Kidney (tissue), 14 donors: ENCODE results near the gene SERPINA6. TPM values are rescaled to one million over a fixed set of nuclear protein-coding genes. Genes with fewer than 3 reads are reported as not detected.
"Not testable (repeated sequence)": the region's sequence is repeated elsewhere in the genome, so short reads cannot be mapped to it uniquely, and the experiment has no call there.

Source experiments
- DNase-seq, 5 donors: peaks; one replicate each; pipeline ENCODE4 v3.0.0-alpha.2; 2013 to 2020
- FAIRE-seq: peaks from 2 replicates; lab custom pipeline; 2012; peaks lifted over from hg19 to GRCh38; lab: Jason Lieb, UNC
- H3K27ac ChIP-seq, 2 donors: one replicate each; pipeline ENCODE4 v1.7.0; 2013; ENCODE audit warnings: low read depth in 2 of 2, low read length in 2 of 2, inconsistent platforms in 1 of 2
- H3K27me3 ChIP-seq: one replicate; pipeline ENCODE4 v1.7.1; 2013; ENCODE audit warnings: low read length, inconsistent platforms; ENCODE audit not compliant: control insufficient read depth, insufficient read depth
- H3K36me3 ChIP-seq, 3 donors: one replicate each; pipeline versions ENCODE4 v1.7.0 to v1.7.1; 2013; ENCODE audit warnings: low read length in 3 of 3, control low read depth in 1 of 3, inconsistent platforms in 1 of 3; ENCODE audit not compliant: insufficient read depth in 3 of 3, control insufficient read depth in 2 of 3
- H3K4me1 ChIP-seq, 3 donors: one replicate each; pipeline versions ENCODE4 v1.7.0 to v1.7.1; 2013; ENCODE audit warnings: low read length in 3 of 3, inconsistent platforms in 1 of 3, low read depth in 1 of 3; ENCODE audit not compliant: control insufficient read depth in 2 of 3, insufficient read depth in 2 of 3
- H3K4me3 ChIP-seq, 3 donors: one replicate each; pipeline versions ENCODE4 v1.7.0 to v1.8.1; 2013; ENCODE audit warnings: low read length in 3 of 3, control low read depth in 1 of 3, inconsistent platforms in 1 of 3
- H3K9ac ChIP-seq, 3 donors: one replicate each; pipeline versions ENCODE4 v1.7.0 to v1.7.1; 2013; ENCODE audit warnings: low read length in 3 of 3, control low read depth in 1 of 3, inconsistent platforms in 1 of 3
- H3K9me3 ChIP-seq, 3 donors: one replicate each; pipeline versions ENCODE4 v1.7.0 to v1.7.1; 2013; ENCODE audit warnings: low read length in 3 of 3, control low read depth in 1 of 3, inconsistent platforms in 1 of 3; ENCODE audit not compliant: control insufficient read depth in 2 of 3, insufficient read depth in 1 of 3
- CTCF ChIP-seq: IDR thresholded peaks from 3 replicates; pipeline ENCODE4 v1.5.1; 2012; ENCODE audit warnings: mild to moderate bottlenecking, moderate library complexity, borderline replicate concordance; ENCODE audit not compliant: insufficient read depth; ENCODE audit errors: extremely low read depth
- intact Hi-C: fragments of 100-400 bp; cut with DNase I; formaldehyde crosslinking; loops from one replicate; pipeline ENCODE4 v1.11.1; 2022
- polyA plus RNA-seq: library from polyadenylated mRNA; stranded (reverse); fragments of 350-450 nt; fragmentation: Illumina TruSeq; extraction: RNeasy Lipid Tissue Mini Kit (QIAGEN cat#74804); gene quantifications from one replicate; pipeline ENCODE4 v1.2.3, GENCODE V29; 2014; ENCODE audit warnings: low read depth, low replicate concordance; ENCODE audit not compliant: insufficient read depth
- total RNA-seq: library from RNA; stranded (reverse); fragmentation: NEBNext Ultra II Directional; extraction: Animal tissue kit (Norgen Biotek cat#: 25700); gene quantifications from one replicate; pipeline ENCODE4 v1.2.1, GENCODE V29; 2021
- donor health status: control.
- donor health status: control.
- donor health status: control.
- donor health status: control.
- donor health status: control.
- donor health status: DM: yes; HTN: yes; CAD: no.
- donor health status: Normal renal cell carcinoma (clear cell type).

SERPINA6 gene
- total and polyA plus RNA-seq, 2 donors from 2014 or later, result 1.7 to 12.9 TPM

GRCh38 chr14:94269156-94269555 lies 54.0 kb downstream of the SERPINA6 start:
- FAIRE-seq (no peak), DNase-seq (no peak)
- Histone ChIP-seq H3K9ac (no peak overlapping the region), H3K27ac (no peak overlapping the region), H3K27me3 (no peaks in the 10 kb centered on the region), H3K4me3 (no peak overlapping the region), H3K4me1 (no peaks in the 10 kb centered on the region), H3K9me3 (no peaks in the 10 kb centered on the region), H3K36me3 (no peaks in the 10 kb centered on the region)
- TF ChIP-seq CTCF, result no peak
- intact Hi-C loops, result no loop called here

GRCh38 chr14:94268582-94268981 lies 54.6 kb downstream of the SERPINA6 start:
- intact Hi-C loops, H3K9ac ChIP-seq, H3K27me3 ChIP-seq, H3K27ac ChIP-seq, H3K36me3 ChIP-seq, FAIRE-seq, H3K4me3 ChIP-seq, DNase-seq, H3K9me3 ChIP-seq, H3K4me1 ChIP-seq: not testable (repeated sequence)

GRCh38 chr14:94267352-94267751 lies 55.8 kb downstream of the SERPINA6 start:
- intact Hi-C loops, result no loop called here
- no peak for FAIRE-seq
- no peaks in the 10 kb centered on the region for H3K27me3 ChIP-seq

GRCh38 chr14:94264195-94264594 lies 58.9 kb downstream of the SERPINA6 start:
- H3K4me1 ChIP-seq, DNase-seq, H3K36me3 ChIP-seq, H3K9ac ChIP-seq, H3K27me3 ChIP-seq, H3K27ac ChIP-seq, H3K4me3 ChIP-seq, FAIRE-seq, intact Hi-C loops, H3K9me3 ChIP-seq: not testable (repeated sequence)

More at GRCh38 chr14:94267352-94267751, 55.8 kb downstream of the SERPINA6 start:
- Histone ChIP-seq H3K9ac (no peak overlapping the region), H3K36me3 (no peaks in the 10 kb centered on the region), H3K27ac (no peak overlapping the region), H3K4me3 (no peak overlapping the region), H3K4me1 (no peaks in the 10 kb centered on the region), H3K9me3 (peaks cover 0 to 3% (median 0%) of the 10 kb centered on the region in 3 donors)
- DNase-seq, result no peak
- TF ChIP-seq CTCF, result no peak

Other genes starting within 250 kb of the SERPINA6 start
- 193 TPM for gene DDX24, start 242.1 kb downstream of the SERPINA6 start, total RNA-seq
- gene DDX24, start 242.1 kb downstream of the SERPINA6 start, polyA plus RNA-seq, result 139 TPM
- 22.5 TPM for gene IFI27L1, start 242.0 kb downstream of the SERPINA6 start, total RNA-seq
- gene IFI27L1, start 242.0 kb downstream of the SERPINA6 start, polyA plus RNA-seq, result 30.6 TPM
- 143 TPM for gene IFI27, start 212.6 kb downstream of the SERPINA6 start, total RNA-seq
- 356 TPM for gene IFI27, start 212.6 kb downstream of the SERPINA6 start, polyA plus RNA-seq
- gene IFI27L2, start 193.7 kb downstream of the SERPINA6 start, total RNA-seq, result 28.2 TPM
- 223 TPM for gene IFI27L2, start 193.7 kb downstream of the SERPINA6 start, polyA plus RNA-seq
- 0.47 TPM for gene PPP4R4, start 149.0 kb downstream of the SERPINA6 start, total RNA-seq
- not detected for gene PPP4R4, start 149.0 kb downstream of the SERPINA6 start, polyA plus RNA-seq
- not detected for gene SERPINA10, start 30.1 kb downstream of the SERPINA6 start, total RNA-seq
- gene SERPINA10, start 30.1 kb downstream of the SERPINA6 start, polyA plus RNA-seq, result not detected
- not detected for gene SERPINA2, start 43.4 kb upstream of the SERPINA6 start, total RNA-seq
- gene SERPINA2, start 43.4 kb upstream of the SERPINA6 start, polyA plus RNA-seq, result not detected
- 1,861 TPM for gene SERPINA1, start 65.3 kb upstream of the SERPINA6 start, total RNA-seq
- 2,184 TPM for gene SERPINA1, start 65.3 kb upstream of the SERPINA6 start, polyA plus RNA-seq
- not detected for gene SERPINA11, start 129.5 kb upstream of the SERPINA6 start, total RNA-seq
- gene SERPINA11, start 129.5 kb upstream of the SERPINA6 start, polyA plus RNA-seq, result not detected
- gene SERPINA9, start 152.9 kb upstream of the SERPINA6 start, total RNA-seq, result not detected
- gene SERPINA9, start 152.9 kb upstream of the SERPINA6 start, polyA plus RNA-seq, result not detected
- gene SERPINA12, start 186.1 kb upstream of the SERPINA6 start, total RNA-seq, result not detected
- not detected for gene SERPINA12, start 186.1 kb upstream of the SERPINA6 start, polyA plus RNA-seq
- gene SERPINA4, start 238.1 kb upstream of the SERPINA6 start, total RNA-seq, result 6.1 TPM
- gene SERPINA4, start 238.1 kb upstream of the SERPINA6 start, polyA plus RNA-seq, result 28.3 TPM